ENCODE data around the gene SCD.

DNA sequence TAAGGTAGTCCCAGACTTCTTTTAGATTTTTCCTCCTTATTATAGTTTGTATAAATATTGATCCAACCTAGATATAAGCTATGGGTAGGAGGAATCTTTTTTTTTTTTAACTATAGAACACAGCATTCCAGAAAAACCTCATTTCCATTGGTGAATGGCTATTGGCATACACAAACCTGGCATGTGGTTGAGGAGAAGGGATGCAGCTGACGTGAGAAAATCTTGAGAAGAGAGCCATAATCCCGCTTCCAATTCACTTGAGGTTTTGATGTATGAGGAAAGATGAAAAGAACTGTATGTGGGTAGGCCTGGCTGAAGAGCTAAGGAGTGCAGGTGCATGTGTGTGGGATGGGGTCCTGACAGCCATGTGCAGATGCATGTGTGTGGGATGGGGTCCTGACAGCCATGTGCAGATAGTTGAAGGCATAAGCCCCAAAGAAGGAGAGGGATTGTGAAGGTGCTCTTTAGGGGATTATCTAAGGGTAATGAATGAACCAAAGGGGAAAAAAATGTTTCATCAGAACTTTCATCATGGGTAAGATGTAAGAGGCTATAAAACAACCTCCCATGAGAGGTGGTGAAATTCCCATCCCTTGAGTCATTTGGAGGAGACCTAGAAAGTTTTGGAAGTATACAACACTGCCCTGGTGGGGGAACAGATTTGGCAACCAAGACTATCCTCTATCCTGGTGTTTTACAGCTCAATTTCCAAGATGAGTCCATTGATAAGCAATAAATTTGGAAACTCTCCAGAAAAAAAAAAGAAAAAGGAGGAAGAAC, 13.2 kb upstream of the SCD start:
- TF ChIP-seq MAFK (IDR thresholded peaks at IDR 0.05; ENCODE audit: low read length): no peak
- TF ChIP-seq ZNF23 (CRISPR knock-in tag; IDR thresholded peaks at IDR 0.05): no peak
- no peak for TF ChIP-seq EHMT2 (IDR thresholded peaks at IDR 0.05)
- no peak for TF ChIP-seq POLR2AphosphoS5 (IDR thresholded peaks at IDR 0.05; ENCODE audit: control insufficient read depth, insufficient read depth, low read depth, low read length)
- TF ChIP-seq MAX (CRISPR knock-in tag; IDR thresholded peaks at IDR 0.05): no peak
- no peak for TF ChIP-seq SRF (CRISPR knock-in tag; IDR thresholded peaks at IDR 0.05)
- TF ChIP-seq STAT5B (CRISPR knock-in tag; IDR thresholded peaks at IDR 0.05): no peak
- TF ChIP-seq POLR2A (conservative IDR thresholded peaks at IDR 0.05): no peak
- TF ChIP-seq MAZ (CRISPR knock-in tag; conservative IDR thresholded peaks at IDR 0.05 in 1 of 2, IDR thresholded peaks at IDR 0.05 in 1 of 2): no peak
